GM12878 (cell line): ENCODE results near the gene ARL3. TPM values are rescaled to one million over a fixed set of nuclear protein-coding genes. Genes with fewer than 3 reads are reported as not detected.

Experiments used
- ATF7 ChIP-seq: fragments of 450-650 bp; IDR thresholded peaks from 2 replicates; pipeline ENCODE4 v1.6.1; 2016; ENCODE audit warnings: low read depth, mild to moderate bottlenecking
- BACH1 ChIP-seq: fragments of 450-650 bp; IDR thresholded peaks from 2 replicates; pipeline ENCODE4 v1.6.1; 2017; ENCODE audit warnings: mild to moderate bottlenecking, borderline replicate concordance
- BCL3 ChIP-seq: IDR thresholded peaks from 2 replicates; pipeline ENCODE4 v1.6.1; 2011; ENCODE audit warnings: borderline replicate concordance, low read depth, mild to moderate bottlenecking, moderate library complexity, low read length; ENCODE audit not compliant: insufficient read depth, poor library complexity, severe bottlenecking
- EGR1 ChIP-seq, 2 experiments: IDR thresholded peaks; 1 replicate in 1 of 2; 2 replicates in 1 of 2; pipeline ENCODE4 v1.6.1; 2011 to 2012; ENCODE audit warnings: low read depth in 2 of 2, low read length in 2 of 2, borderline replicate concordance in 1 of 2, mild to moderate bottlenecking in 1 of 2, moderate library complexity in 1 of 2
- EZH2 ChIP-seq: IDR thresholded peaks from 2 replicates; pipeline ENCODE4 v1.6.1; 2012; ENCODE audit warnings: low read depth, mild to moderate bottlenecking, control low read depth, inconsistent platforms, low read length, borderline replicate concordance; ENCODE audit not compliant: control insufficient read depth
- FOXM1 ChIP-seq: IDR thresholded peaks from 2 replicates; pipeline ENCODE4 v1.6.1; 2012; ENCODE audit warnings: low read depth, mild to moderate bottlenecking, inconsistent platforms, low read length, moderate library complexity
- HCFC1 ChIP-seq: fragments of 150-350 bp; IDR thresholded peaks from 2 replicates; pipeline ENCODE4 v1.6.1; 2014; ENCODE audit warnings: low read length
- HDGF ChIP-seq: fragments of 450-650 bp; IDR thresholded peaks from 2 replicates; pipeline ENCODE4 v1.6.1; 2016; ENCODE audit warnings: antibody characterized with exemption
- JUNB ChIP-seq: IDR thresholded peaks from 2 replicates; pipeline ENCODE4 v1.6.1; 2016; ENCODE audit warnings: antibody characterized with exemption, mild to moderate bottlenecking
- MEF2B ChIP-seq: fragments of 450-650 bp; IDR thresholded peaks from 2 replicates; pipeline ENCODE4 v1.6.1; 2018; ENCODE audit warnings: mild to moderate bottlenecking, moderate library complexity; ENCODE audit not compliant: partially characterized antibody, poor library complexity, severe bottlenecking
- NFYB ChIP-seq: IDR thresholded peaks from 2 replicates; pipeline ENCODE4 v1.6.1; 2011; ENCODE audit warnings: low read depth, mild to moderate bottlenecking, low read length, improper control_type of control experiment, moderate library complexity; ENCODE audit not compliant: insufficient read depth
- NR2C1 ChIP-seq: fragments of 450-650 bp; IDR thresholded peaks from 2 replicates; pipeline ENCODE4 v1.6.1; 2017; ENCODE audit warnings: antibody characterized with exemption, mild to moderate bottlenecking, moderate library complexity
- RAD51 ChIP-seq: fragments of 450-650 bp; IDR thresholded peaks from 2 replicates; pipeline ENCODE4 v1.6.1; 2016; ENCODE audit warnings: moderate library complexity, mild to moderate bottlenecking, inconsistent platforms
- RELA ChIP-seq: fragments of 450-650 bp; IDR thresholded peaks from 2 replicates; pipeline ENCODE4 v1.8.0; 2014; ENCODE audit warnings: borderline replicate concordance; ENCODE audit not compliant: partially characterized antibody
- SREBF1 ChIP-seq: IDR thresholded peaks from 2 replicates; pipeline ENCODE4 v1.6.1; 2012; ENCODE audit warnings: mild to moderate bottlenecking, low read length
- TAF1 ChIP-seq: IDR thresholded peaks from 2 replicates; pipeline ENCODE4 v1.6.1; 2011; ENCODE audit warnings: mild to moderate bottlenecking, low read depth, low read length, borderline replicate concordance
- TARDBP ChIP-seq: IDR thresholded peaks from 2 replicates; pipeline ENCODE4 v1.6.1; 2016; ENCODE audit warnings: borderline replicate concordance
- WRNIP1 ChIP-seq: IDR thresholded peaks from 2 replicates; pipeline ENCODE4 v1.6.1; 2011; ENCODE audit warnings: low read depth, low read length, improper control_type of control experiment, borderline replicate concordance
- YBX1 ChIP-seq: fragments of 450-650 bp; IDR thresholded peaks from 2 replicates; pipeline ENCODE4 v1.6.1; 2016; ENCODE audit warnings: antibody characterized with exemption
- ZNF217 ChIP-seq: fragments of 450-650 bp; IDR thresholded peaks from 2 replicates; pipeline ENCODE4 v1.6.1; 2017; ENCODE audit warnings: antibody characterized with exemption, mild to moderate bottlenecking
- ZNF622 ChIP-seq: fragments of 450-650 bp; IDR thresholded peaks from 2 replicates; pipeline ENCODE4 v1.6.1; 2017; ENCODE audit warnings: mild to moderate bottlenecking, inconsistent platforms
- polyA plus RNA-seq, 11 experiments: library from polyadenylated mRNA; depleted of rRNA in 4 of 11; unstranded in 6 of 11; stranded (reverse) in 5 of 11; fragments of >200 nt; fragmentation: Nextera tagmentation in 4 of 11; fragmentation: Illumina TruSeq in 1 of 11; extraction: Ambion mirVana in 4 of 11; extraction: Trizol in 1 of 11; gene quantifications; 1 replicate in 1 of 11; 2 replicates in 10 of 11; pipeline versions ENCODE4 v1.2.1 to v1.2.3, GENCODE V29; 2011 to 2016; ENCODE audit warnings: inconsistent platforms in 2 of 11, missing spikeins in 2 of 11, low read depth in 1 of 11
- total RNA-seq, 4 experiments: library from RNA; depleted of rRNA in 3 of 4; stranded (reverse); fragments of >200 nt in 3 of 4; fragmentation: Illumina TruSeq in 1 of 4; extraction: Trizol in 1 of 4; gene quantifications; 2 replicates each; pipeline versions ENCODE4 v1.2.1 to v1.2.3, GENCODE V29; 2013 to 2021
- TF ChIP-seq, protein P1 (sequence below): IDR thresholded peaks from 2 replicates; pipeline ENCODE4 v1.6.1; 2012; ENCODE audit warnings: low read depth, low read length, improper control_type of control experiment
- TF ChIP-seq, protein P2 (sequence below): fragments of 450-650 bp; formaldehyde crosslinking; IDR thresholded peaks from 2 replicates; pipeline ENCODE4 v1.5.0; 2022; ENCODE audit warnings: mild to moderate bottlenecking, missing genetic modification characterization
- TF ChIP-seq, protein P3 (sequence below): IDR thresholded peaks from 2 replicates; pipeline ENCODE4 v1.6.1; 2012; ENCODE audit warnings: low read length, inconsistent platforms

Gene ARL3
- total and polyA plus RNA-seq, 10 of the 15 experiments (the other 5 are each of a cell fraction or from before 2014, with no cell fraction given): 4.9 to 26.1 (median 11.0) TPM

DNA sequence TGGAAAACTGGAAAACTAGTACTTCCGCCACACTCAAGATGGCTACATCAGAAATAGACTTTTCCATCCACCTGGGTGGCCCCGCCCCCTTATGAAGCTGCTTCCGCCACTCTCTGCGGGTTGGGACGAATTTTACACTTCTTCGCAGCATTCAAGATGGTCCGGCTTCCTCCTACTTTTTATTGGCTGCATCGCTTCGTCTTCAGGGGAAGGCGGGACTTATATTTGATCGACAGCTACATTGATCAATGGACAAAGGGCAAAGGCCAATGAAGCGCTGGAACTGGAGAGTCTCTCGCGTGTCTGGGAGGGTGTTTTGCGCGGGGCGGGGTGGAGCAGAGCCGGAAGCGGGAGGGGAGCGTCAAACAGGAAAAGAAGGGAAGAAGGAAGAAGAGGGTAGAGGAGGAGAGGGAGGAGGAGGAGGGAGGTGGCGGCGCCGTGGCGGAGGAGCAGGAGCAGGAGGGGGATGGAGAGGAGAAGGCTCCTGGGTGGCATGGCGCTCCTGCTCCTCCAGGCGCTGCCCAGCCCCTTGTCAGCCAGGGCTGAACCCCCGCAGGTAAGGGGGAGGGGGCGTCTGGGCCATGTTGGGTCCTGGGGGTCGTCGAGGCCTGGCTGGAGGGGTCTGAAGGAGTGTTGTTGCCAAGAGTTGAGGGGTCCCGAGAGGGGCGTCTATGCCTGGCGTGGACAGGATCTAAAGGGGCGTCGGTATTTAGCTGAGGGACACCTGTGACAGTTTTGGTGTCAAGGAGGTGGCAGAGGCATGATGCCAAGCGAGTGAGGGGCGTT lies 29.6 kb upstream of the ARL3 start, which contains the start of gene WBP1L (continued):
- TF ChIP-seq, protein P1, sequence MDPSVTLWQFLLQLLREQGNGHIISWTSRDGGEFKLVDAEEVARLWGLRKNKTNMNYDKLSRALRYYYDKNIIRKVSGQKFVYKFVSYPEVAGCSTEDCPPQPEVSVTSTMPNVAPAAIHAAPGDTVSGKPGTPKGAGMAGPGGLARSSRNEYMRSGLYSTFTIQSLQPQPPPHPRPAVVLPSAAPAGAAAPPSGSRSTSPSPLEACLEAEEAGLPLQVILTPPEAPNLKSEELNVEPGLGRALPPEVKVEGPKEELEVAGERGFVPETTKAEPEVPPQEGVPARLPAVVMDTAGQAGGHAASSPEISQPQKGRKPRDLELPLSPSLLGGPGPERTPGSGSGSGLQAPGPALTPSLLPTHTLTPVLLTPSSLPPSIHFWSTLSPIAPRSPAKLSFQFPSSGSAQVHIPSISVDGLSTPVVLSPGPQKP: 0 out of 2 replicates have a peak, but pooled peaks have one; percentile 78
- TF ChIP-seq TARDBP: no peak
- no peak for TF ChIP-seq JUNB
- TF ChIP-seq MEF2B: peak; percentile 41
- no peak for TF ChIP-seq ZNF622
- 0 out of 2 replicates have a peak, but pooled peaks have one; percentile 37 for TF ChIP-seq ATF7
- TF ChIP-seq HDGF: peak; percentile 89; the same call in 1 of the 2 replicates
- no peak for TF ChIP-seq WRNIP1
- TF ChIP-seq EGR1 (IDR thresholded peaks at IDR 0.05; ENCODE audit: borderline replicate concordance in 1 of 2, low read depth in 2 of 2, low read length in 2 of 2): peak in 1 of 2 experiments; percentile 41; a peak in 1 of 3 replicates
- TF ChIP-seq YBX1: no peak
- peak; percentile 80 for TF ChIP-seq HCFC1
- TF ChIP-seq NFYB: peak; percentile 97
- TF ChIP-seq SREBF1: no peak
- no peak for TF ChIP-seq FOXM1
- peak; percentile 13 for TF ChIP-seq BCL3
- TF ChIP-seq ZNF217: no peak
- no peak for TF ChIP-seq RAD51
- TF ChIP-seq RELA: peak; percentile 65
- TF ChIP-seq, protein P2, sequence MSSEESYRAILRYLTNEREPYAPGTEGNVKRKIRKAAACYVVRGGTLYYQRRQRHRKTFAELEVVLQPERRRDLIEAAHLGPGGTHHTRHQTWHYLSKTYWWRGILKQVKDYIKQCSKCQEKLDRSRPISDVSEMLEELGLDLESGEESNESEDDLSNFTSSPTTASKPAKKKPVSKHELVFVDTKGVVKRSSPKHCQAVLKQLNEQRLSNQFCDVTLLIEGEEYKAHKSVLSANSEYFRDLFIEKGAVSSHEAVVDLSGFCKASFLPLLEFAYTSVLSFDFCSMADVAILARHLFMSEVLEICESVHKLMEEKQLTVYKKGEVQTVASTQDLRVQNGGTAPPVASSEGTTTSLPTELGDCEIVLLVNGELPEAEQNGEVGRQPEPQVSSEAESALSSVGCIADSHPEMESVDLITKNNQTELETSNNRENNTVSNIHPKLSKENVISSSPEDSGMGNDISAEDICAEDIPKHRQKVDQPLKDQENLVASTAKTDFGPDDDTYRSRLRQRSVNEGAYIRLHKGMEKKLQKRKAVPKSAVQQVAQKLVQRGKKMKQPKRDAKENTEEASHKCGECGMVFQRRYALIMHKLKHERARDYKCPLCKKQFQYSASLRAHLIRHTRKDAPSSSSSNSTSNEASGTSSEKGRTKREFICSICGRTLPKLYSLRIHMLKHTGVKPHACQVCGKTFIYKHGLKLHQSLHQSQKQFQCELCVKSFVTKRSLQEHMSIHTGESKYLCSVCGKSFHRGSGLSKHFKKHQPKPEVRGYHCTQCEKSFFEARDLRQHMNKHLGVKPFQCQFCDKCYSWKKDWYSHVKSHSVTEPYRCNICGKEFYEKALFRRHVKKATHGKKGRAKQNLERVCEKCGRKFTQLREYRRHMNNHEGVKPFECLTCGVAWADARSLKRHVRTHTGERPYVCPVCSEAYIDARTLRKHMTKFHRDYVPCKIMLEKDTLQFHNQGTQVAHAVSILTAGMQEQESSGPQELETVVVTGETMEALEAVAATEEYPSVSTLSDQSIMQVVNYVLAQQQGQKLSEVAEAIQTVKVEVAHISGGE: no peak
- TF ChIP-seq, protein P3, sequence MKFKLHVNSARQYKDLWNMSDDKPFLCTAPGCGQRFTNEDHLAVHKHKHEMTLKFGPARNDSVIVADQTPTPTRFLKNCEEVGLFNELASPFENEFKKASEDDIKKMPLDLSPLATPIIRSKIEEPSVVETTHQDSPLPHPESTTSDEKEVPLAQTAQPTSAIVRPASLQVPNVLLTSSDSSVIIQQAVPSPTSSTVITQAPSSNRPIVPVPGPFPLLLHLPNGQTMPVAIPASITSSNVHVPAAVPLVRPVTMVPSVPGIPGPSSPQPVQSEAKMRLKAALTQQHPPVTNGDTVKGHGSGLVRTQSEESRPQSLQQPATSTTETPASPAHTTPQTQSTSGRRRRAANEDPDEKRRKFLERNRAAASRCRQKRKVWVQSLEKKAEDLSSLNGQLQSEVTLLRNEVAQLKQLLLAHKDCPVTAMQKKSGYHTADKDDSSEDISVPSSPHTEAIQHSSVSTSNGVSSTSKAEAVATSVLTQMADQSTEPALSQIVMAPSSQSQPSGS: no peak
- no peak for TF ChIP-seq TAF1
- TF ChIP-seq EZH2: no peak
- peak; percentile 48; the same call in 1 of the 2 replicates for TF ChIP-seq NR2C1
- TF ChIP-seq BACH1: peak; percentile 76; the same call in 1 of the 2 replicates
